Fibroblast of lung (primary cell): ENCODE data around the gene CD109. TPM values are rescaled to one million over a fixed set of nuclear protein-coding genes. Genes with fewer than 3 reads are reported as not detected.
"Not testable (repeated sequence)": the region's sequence is repeated elsewhere in the genome, so short reads cannot be mapped to it uniquely, and the experiment has no call there.

Source experiments
- DNase-seq, 2 donors: peaks; one replicate each; pipeline versions ENCODE4 v3.0.0 to v3.0.0-alpha.2; 2010; ENCODE audit warnings: low read depth in 2 of 2
- H2AFZ ChIP-seq: 2 replicates; pipeline ENCODE4 v1.5.1; 2012; ENCODE audit warnings: low read length, control low read depth, inconsistent platforms
- H3K27ac ChIP-seq: 2 replicates; pipeline ENCODE4 v1.5.1; 2011; ENCODE audit warnings: low read length, control low read depth; ENCODE audit not compliant: insufficient read depth
- H3K27me3 ChIP-seq: 2 replicates; pipeline ENCODE4 v1.5.1; 2011; ENCODE audit warnings: mild to moderate bottlenecking, low read length; ENCODE audit not compliant: control insufficient read depth, insufficient read depth
- H3K36me3 ChIP-seq: 2 replicates; pipeline ENCODE4 v1.5.1; 2011; ENCODE audit warnings: low read length; ENCODE audit not compliant: control insufficient read depth, insufficient read depth
- H3K4me1 ChIP-seq: 2 replicates; pipeline ENCODE4 v1.5.1; 2011; ENCODE audit warnings: low read length; ENCODE audit not compliant: control insufficient read depth, insufficient read depth; ENCODE audit errors: extremely low read depth
- H3K4me2 ChIP-seq: 2 replicates; pipeline ENCODE4 v1.5.1; 2011; ENCODE audit warnings: low read length, control low read depth; ENCODE audit not compliant: insufficient read depth; ENCODE audit errors: extremely low read depth
- H3K4me3 ChIP-seq, 4 experiments: fragments of 200-600 bp in 1 of 4; sonication (generic) in 1 of 4; replicated peaks in 1 of 4; 2 replicates each; pipeline ENCODE4 v1.5.1; 2011 to 2016; ENCODE audit warnings: low read length in 4 of 4, low read depth in 3 of 4, mild to moderate bottlenecking in 3 of 4, control low read depth in 2 of 4, inconsistent platforms in 1 of 4, mixed read lengths in 1 of 4; ENCODE audit not compliant: insufficient read depth in 1 of 4; ENCODE audit errors: control extremely low read depth in 1 of 4
- H3K79me2 ChIP-seq: 2 replicates; pipeline ENCODE4 v1.5.1; 2012; ENCODE audit warnings: mild to moderate bottlenecking, low read length, inconsistent platforms; ENCODE audit not compliant: control insufficient read depth, insufficient read depth
- H3K9ac ChIP-seq: 2 replicates; pipeline ENCODE4 v1.5.1; 2011; ENCODE audit warnings: mild to moderate bottlenecking, low read length, control low read depth; ENCODE audit not compliant: insufficient read depth
- H3K9me3 ChIP-seq: 2 replicates; pipeline ENCODE4 v1.5.1; 2012; ENCODE audit warnings: low read depth, low read length; ENCODE audit not compliant: control insufficient read depth, insufficient read depth
- H4K20me1 ChIP-seq: 2 replicates; pipeline ENCODE4 v1.5.1; 2011; ENCODE audit warnings: low read length; ENCODE audit not compliant: control insufficient read depth, insufficient read depth; ENCODE audit errors: extremely low read depth
- CTCF ChIP-seq, 2 donors: IDR thresholded peaks in 1 of 2; conservative IDR thresholded peaks in 1 of 2; 1 replicate in 1 of 2; 2 replicates in 1 of 2; pipeline ENCODE4 v1.5.1; 2011 to 2012; ENCODE audit warnings: low read length in 2 of 2, control low read depth in 1 of 2, inconsistent platforms in 1 of 2, low read depth in 1 of 2, mild to moderate bottlenecking in 1 of 2
- EZH2 ChIP-seq: IDR thresholded peaks from 2 replicates; pipeline ENCODE4 v1.5.1; 2012; ENCODE audit warnings: low read length, control low read depth, mild to moderate bottlenecking; ENCODE audit errors: missing control alignments
- polyA plus RNA-seq, 2 donors: library from polyadenylated mRNA; depleted of rRNA in 1 of 2; stranded (reverse) in 1 of 2; unstranded in 1 of 2; fragments of >200 nt; gene quantifications; 2 replicates each; pipeline ENCODE4 v1.2.1, GENCODE V29; 2011 to 2012; ENCODE audit warnings: missing spikeins in 1 of 2
- total RNA-seq: library from RNA; depleted of rRNA; stranded (reverse); fragments of >200 nt; gene quantifications from 2 replicates; pipeline ENCODE4 v1.2.1, GENCODE V29; 2014

Gene CD109
- total and polyA plus RNA-seq, 2 donors (not counting 1 experiment from before 2014, with no cell fraction given) = 48.4 to 51.2 TPM

- Histone ChIP-seq H3K79me2 (no peaks in the 10 kb centered on the region), H3K27me3 (no peaks in the 10 kb centered on the region), H3K4me1 (no peaks in the 10 kb centered on the region), H4K20me1 (no peaks in the 10 kb centered on the region), H3K4me3 (no peak overlapping the region), H3K9me3 (no peaks in the 10 kb centered on the region), H3K4me2 (no peak overlapping the region), H3K9ac (no peak overlapping the region), H2AFZ (no peak overlapping the region), H3K36me3 (no peaks in the 10 kb centered on the region), H3K27ac (no peak overlapping the region)
- no peak for TF ChIP-seq CTCF (conservative IDR thresholded peaks at IDR 0.05 in 1 of 2, IDR thresholded peaks at IDR 0.05 in 1 of 2; ENCODE audit: low read depth in 1 of 2, low read length in 2 of 2)
- TF ChIP-seq EZH2 = no peak
- peak in 1 of 2 donors; percentile 67 for DNase-seq
Observed at GRCh38 chr6:73712535-73713173, 16.7 kb downstream of the CD109 start.

GRCh38 chr6:73713426-73714147 lies 17.6 kb downstream of the CD109 start:
- Histone ChIP-seq H3K9ac (no peak overlapping the region), H3K4me1 (no peaks in the 10 kb centered on the region), H4K20me1 (no peaks in the 10 kb centered on the region), H3K36me3 (no peaks in the 10 kb centered on the region), H3K4me2 (no peak overlapping the region), H3K27ac (no peak overlapping the region), H3K27me3 (no peaks in the 10 kb centered on the region), H2AFZ (no peak overlapping the region), H3K79me2 (no peaks in the 10 kb centered on the region), H3K9me3 (no peaks in the 10 kb centered on the region), H3K4me3 (no peak overlapping the region)
- TF ChIP-seq EZH2 (no peak), CTCF (conservative IDR thresholded peaks at IDR 0.05 in 1 of 2, IDR thresholded peaks at IDR 0.05 in 1 of 2; ENCODE audit: low read depth in 1 of 2, low read length in 2 of 2) (no peak)
- no peak for DNase-seq

- H3K27me3 ChIP-seq, H3K9ac ChIP-seq, H3K79me2 ChIP-seq, H3K4me1 ChIP-seq, H4K20me1 ChIP-seq, H2AFZ ChIP-seq, H3K9me3 ChIP-seq, H3K4me3 ChIP-seq, H3K27ac ChIP-seq, H3K36me3 ChIP-seq, H3K4me2 ChIP-seq: not testable (repeated sequence)
- DNase-seq = peak in 1 of 2 donors; percentile 51
Observed at GRCh38 chr6:73715111-73715508, 19.1 kb downstream of the CD109 start.
